Kidney tubule cell (primary cell): ENCODE data around the gene ARFRP1.

ENCODE experiments used
- DNase-seq: peaks from one replicate; pipeline ENCODE4 v3.0.0-alpha.2; 2018; ENCODE audit warnings: low spot score

ARFRP1 gene

GRCh38 chr20:63690898-63691710 lies 16.7 kb downstream of the ARFRP1 start:
- DNase-seq = no peak

GRCh38 chr20:63690003-63690897 lies 17.5 kb downstream of the ARFRP1 start:
- DNase-seq = no peak

- DNase-seq = no peak
Measured at GRCh38 chr20:63689046-63690002, 18.5 kb downstream of the ARFRP1 start.

- DNase-seq = no peak
Measured at GRCh38 chr20:63688228-63689045, 19.3 kb downstream of the ARFRP1 start.

GRCh38 chr20:63687419-63688178 lies 20.2 kb downstream of the ARFRP1 start:
- no peak for DNase-seq

- DNase-seq = peak; percentile 86
Measured at GRCh38 chr20:63686492-63687321, 21.1 kb downstream of the ARFRP1 start.

- DNase-seq = no peak
Measured at GRCh38 chr20:63686094-63686491, 21.7 kb downstream of the ARFRP1 start.

GRCh38 chr20:63685269-63686026 lies 22.3 kb downstream of the ARFRP1 start:
- DNase-seq = no peak

- peak; percentile 100 for DNase-seq
Measured at GRCh38 chr20:63682384-63683139, 25.2 kb downstream of the ARFRP1 start.

- no peak for DNase-seq
Measured at GRCh38 chr20:63681609-63682142, 26.1 kb downstream of the ARFRP1 start.

GRCh38 chr20:63680857-63681608 lies 26.7 kb downstream of the ARFRP1 start:
- no peak for DNase-seq

- no peak for DNase-seq
Measured at GRCh38 chr20:63680427-63680826, 27.3 kb downstream of the ARFRP1 start.

- DNase-seq = no peak
Measured at GRCh38 chr20:63679799-63680305, 27.9 kb downstream of the ARFRP1 start.

- no peak for DNase-seq
Measured at GRCh38 chr20:63678667-63679465, 28.9 kb downstream of the ARFRP1 start.

- DNase-seq = no peak
Measured at GRCh38 chr20:63678071-63678470, 29.7 kb downstream of the ARFRP1 start.
